H1 (cell line): Measurements from ENCODE around the gene ANK2. TPM values are rescaled to one million over a fixed set of nuclear protein-coding genes. Genes with fewer than 3 reads are reported as not detected.

Experiments
- CHD1 ChIP-seq: IDR thresholded peaks from 2 replicates; pipeline ENCODE4 v1.6.1; 2012; ENCODE audit warnings: low read depth, low read length, improper control_type of control experiment
- CHD7 ChIP-seq: fragments of 300-600 bp; sonication (generic); IDR thresholded peaks from 2 replicates; pipeline ENCODE4 v1.7.1; 2012; ENCODE audit warnings: low read length, moderate library complexity, mild to moderate bottlenecking, inconsistent platforms; ENCODE audit not compliant: insufficient replicate concordance
- polyA plus RNA-seq, 7 experiments: library from polyadenylated mRNA; depleted of rRNA in 3 of 7; stranded (reverse) in 5 of 7; unstranded in 2 of 7; fragments of >200 nt in 5 of 7; fragments of 200-250 nt in 2 of 7; gene quantifications; 1 replicate in 5 of 7; 2 replicates in 1 of 7; 4 replicates in 1 of 7; pipeline versions ENCODE4 v1.2.1 to v1.2.3, GENCODE V29; 2011 to 2013; ENCODE audit warnings: missing spikeins in 2 of 7, mixed read lengths in 2 of 7
- total RNA-seq: library from RNA; stranded (reverse); fragmentation: NEBNext Ultra II Directional; extraction: Animal tissue kit (Norgen Biotek cat#: 25700); gene quantifications from 2 replicates; pipeline ENCODE4 v1.2.1, GENCODE V29; 2021

ANK2 gene
- total and polyA plus RNA-seq, 2 of the 8 experiments (the other 6 are each of a cell fraction or from before 2014, with no cell fraction given), result 14.2 to 35.1 TPM

GRCh38 chr4:113302051-113302450 lies 252.6 kb downstream of the ANK2 start (continued):
- TF ChIP-seq CHD7 (no peak), CHD1 (no peak)
